ENCODE measurements around the gene GPC6. TPM values are rescaled to one million over a fixed set of nuclear protein-coding genes. Genes with fewer than 3 reads are reported as not detected.

The GPC6 gene
- total and polyA plus RNA-seq, 2 experiments from 2014 or later = 14.4 to 43.3 TPM

DNA sequence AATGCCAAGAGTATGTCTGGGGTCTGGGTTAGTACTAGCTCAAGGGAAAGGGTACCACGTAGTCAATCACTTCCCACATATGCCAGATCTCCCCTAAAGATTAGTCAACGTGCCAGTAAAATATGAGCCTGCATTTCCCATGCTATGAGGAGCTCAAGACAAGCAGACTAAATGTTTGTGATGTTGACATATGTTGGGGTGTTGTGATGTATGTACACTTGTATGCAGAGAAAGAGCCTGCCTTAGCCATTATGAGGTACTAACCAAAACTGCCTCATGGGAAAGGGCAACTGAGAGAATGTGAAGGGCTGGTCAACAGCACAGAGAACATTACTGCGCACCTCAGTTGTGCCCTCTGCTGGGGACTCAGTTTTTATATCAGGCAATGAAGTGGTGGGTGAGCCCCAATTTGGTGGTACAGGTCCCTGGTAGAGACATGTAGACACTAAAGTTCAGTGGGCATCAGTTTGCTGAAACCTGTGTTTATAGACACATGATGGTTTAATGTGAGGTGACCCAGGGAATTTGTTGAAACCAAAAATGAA lies 965.9 kb downstream of the GPC6 start:
- TF ChIP-seq, protein P1, sequence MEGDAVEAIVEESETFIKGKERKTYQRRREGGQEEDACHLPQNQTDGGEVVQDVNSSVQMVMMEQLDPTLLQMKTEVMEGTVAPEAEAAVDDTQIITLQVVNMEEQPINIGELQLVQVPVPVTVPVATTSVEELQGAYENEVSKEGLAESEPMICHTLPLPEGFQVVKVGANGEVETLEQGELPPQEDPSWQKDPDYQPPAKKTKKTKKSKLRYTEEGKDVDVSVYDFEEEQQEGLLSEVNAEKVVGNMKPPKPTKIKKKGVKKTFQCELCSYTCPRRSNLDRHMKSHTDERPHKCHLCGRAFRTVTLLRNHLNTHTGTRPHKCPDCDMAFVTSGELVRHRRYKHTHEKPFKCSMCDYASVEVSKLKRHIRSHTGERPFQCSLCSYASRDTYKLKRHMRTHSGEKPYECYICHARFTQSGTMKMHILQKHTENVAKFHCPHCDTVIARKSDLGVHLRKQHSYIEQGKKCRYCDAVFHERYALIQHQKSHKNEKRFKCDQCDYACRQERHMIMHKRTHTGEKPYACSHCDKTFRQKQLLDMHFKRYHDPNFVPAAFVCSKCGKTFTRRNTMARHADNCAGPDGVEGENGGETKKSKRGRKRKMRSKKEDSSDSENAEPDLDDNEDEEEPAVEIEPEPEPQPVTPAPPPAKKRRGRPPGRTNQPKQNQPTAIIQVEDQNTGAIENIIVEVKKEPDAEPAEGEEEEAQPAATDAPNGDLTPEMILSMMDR (IDR thresholded peaks at IDR 0.05; ENCODE audit: low read depth, low read length) = peak; percentile 47
- Histone ChIP-seq H3K4me3 (no peak overlapping the region), H3K36me3 (no peaks in the 10 kb centered on the region), H3K9me3 (ENCODE audit: low read depth) (no peaks in the 10 kb centered on the region), H3K27ac (no peak overlapping the region), H3K4me1 (ENCODE audit: low read depth) (peaks cover 11% of the 10 kb centered on the region), H3K27me3 (no peaks in the 10 kb centered on the region)
- peak; percentile 30 to 42 for DNase-seq (ENCODE audit: low read depth in 1 of 2, low spot score in 1 of 2)

- Histone ChIP-seq H3K27me3 (no peaks in the 10 kb centered on the region), H3K9me3 (ENCODE audit: low read depth) (no peaks in the 10 kb centered on the region), H3K27ac (no peak overlapping the region), H3K4me1 (ENCODE audit: low read depth) (peaks cover 11% of the 10 kb centered on the region), H3K36me3 (no peaks in the 10 kb centered on the region), H3K4me3 (no peak overlapping the region)
- DNase-seq (ENCODE audit: low read depth in 1 of 2, low spot score in 1 of 2) = peak; percentile 13 to 91
- TF ChIP-seq, protein P1 (IDR thresholded peaks at IDR 0.05; ENCODE audit: low read depth, low read length) = no peak
Measured at GRCh38 chr13:94195715-94196114, 969.1 kb downstream of the GPC6 start.

DNA sequence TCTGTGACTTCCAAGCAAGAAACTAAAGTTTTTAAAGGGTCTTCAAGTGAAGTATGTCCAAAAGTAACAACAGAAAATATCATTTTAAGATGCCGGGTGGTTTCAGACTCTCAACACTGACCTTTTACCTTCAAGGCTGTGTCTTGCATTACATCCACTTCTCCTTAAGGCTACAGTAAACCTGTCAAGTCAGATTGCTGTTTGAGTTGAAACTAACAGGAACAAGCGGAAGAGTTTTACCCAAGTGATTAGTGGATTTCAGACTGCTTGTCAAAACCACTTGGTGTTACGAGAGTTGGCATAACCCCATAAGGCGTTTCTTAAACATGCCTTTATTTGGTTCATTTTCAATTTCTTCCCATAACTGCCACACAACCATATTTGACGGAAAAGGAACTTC lies 969.8 kb downstream of the GPC6 start:
- Histone ChIP-seq H3K4me1 (ENCODE audit: low read depth) (peaks cover 11% of the 10 kb centered on the region), H3K9me3 (ENCODE audit: low read depth) (no peaks in the 10 kb centered on the region), H3K27me3 (no peaks in the 10 kb centered on the region), H3K27ac (peak overlapping the region; percentile 3), H3K4me3 (no peak overlapping the region), H3K36me3 (no peaks in the 10 kb centered on the region)
- TF ChIP-seq, protein P1 (IDR thresholded peaks at IDR 0.05; ENCODE audit: low read depth, low read length) = no peak
- peak in 1 of 2 donors; percentile 30 for DNase-seq (ENCODE audit: low read depth in 1 of 2, low spot score in 1 of 2)

GRCh38 chr13:94198681-94199080 lies 972.1 kb downstream of the GPC6 start:
- no peaks in the 10 kb centered on the region for H3K27me3 ChIP-seq
- H3K27ac ChIP-seq = no peak overlapping the region
- peak in 1 of 2 donors; percentile 80 for DNase-seq (ENCODE audit: low read depth in 1 of 2, low spot score in 1 of 2)
- no peaks in the 10 kb centered on the region for H3K9me3 ChIP-seq (ENCODE audit: low read depth)
- TF ChIP-seq, protein P1 (IDR thresholded peaks at IDR 0.05; ENCODE audit: low read depth, low read length) = no peak
- peaks cover 11% of the 10 kb centered on the region for H3K4me1 ChIP-seq (ENCODE audit: low read depth)
- H3K36me3 ChIP-seq = no peaks in the 10 kb centered on the region
- no peak overlapping the region for H3K4me3 ChIP-seq

DNA sequence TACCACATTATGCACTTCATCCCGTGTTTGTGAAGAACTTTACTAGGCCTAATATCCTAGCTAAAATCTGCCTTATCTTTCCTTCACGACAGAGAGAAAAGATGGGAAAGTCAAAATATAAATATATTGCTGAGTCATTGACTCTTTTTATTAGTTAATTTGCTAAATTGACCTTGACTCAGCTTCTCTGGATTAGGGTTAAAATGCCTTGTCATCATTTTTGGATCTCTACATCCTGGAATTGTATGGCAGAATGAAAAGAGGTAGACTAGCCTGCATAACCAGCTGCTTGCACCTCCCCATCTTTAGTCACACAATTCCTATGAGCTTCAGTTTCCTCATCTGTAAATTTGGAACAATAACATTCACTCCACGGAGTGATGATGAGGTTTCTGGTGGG lies 972.5 kb downstream of the GPC6 start:
- H3K9me3 ChIP-seq (ENCODE audit: low read depth) = no peaks in the 10 kb centered on the region
- H3K36me3 ChIP-seq = no peaks in the 10 kb centered on the region
- H3K4me3 ChIP-seq = no peak overlapping the region
- H3K4me1 ChIP-seq (ENCODE audit: low read depth) = peaks cover 11% of the 10 kb centered on the region
- H3K27ac ChIP-seq = no peak overlapping the region
- TF ChIP-seq, protein P1 (IDR thresholded peaks at IDR 0.05; ENCODE audit: low read depth, low read length) = no peak
- no peaks in the 10 kb centered on the region for H3K27me3 ChIP-seq
- DNase-seq (ENCODE audit: low read depth in 1 of 2, low spot score in 1 of 2) = no peak
